ENCODE data around the gene MBTPS1.

The MBTPS1 gene

GRCh38 chr16:84033251-84034195, 83.2 kb downstream of the MBTPS1 start:
- CTCF ChIA-PET = no interaction called here
- no peak for DNase-seq
- Mint-ChIP-seq H3K27ac (no peak overlapping the region), H3K4me1 (peaks cover 14% of the 10 kb centered on the region), H3K36me3 (no peaks in the 10 kb centered on the region), H3K27me3 (peaks cover 36% of the 10 kb centered on the region), H3K9me3 (peaks cover 7% of the 10 kb centered on the region), H3K4me3 (no peak overlapping the region)

DNA sequence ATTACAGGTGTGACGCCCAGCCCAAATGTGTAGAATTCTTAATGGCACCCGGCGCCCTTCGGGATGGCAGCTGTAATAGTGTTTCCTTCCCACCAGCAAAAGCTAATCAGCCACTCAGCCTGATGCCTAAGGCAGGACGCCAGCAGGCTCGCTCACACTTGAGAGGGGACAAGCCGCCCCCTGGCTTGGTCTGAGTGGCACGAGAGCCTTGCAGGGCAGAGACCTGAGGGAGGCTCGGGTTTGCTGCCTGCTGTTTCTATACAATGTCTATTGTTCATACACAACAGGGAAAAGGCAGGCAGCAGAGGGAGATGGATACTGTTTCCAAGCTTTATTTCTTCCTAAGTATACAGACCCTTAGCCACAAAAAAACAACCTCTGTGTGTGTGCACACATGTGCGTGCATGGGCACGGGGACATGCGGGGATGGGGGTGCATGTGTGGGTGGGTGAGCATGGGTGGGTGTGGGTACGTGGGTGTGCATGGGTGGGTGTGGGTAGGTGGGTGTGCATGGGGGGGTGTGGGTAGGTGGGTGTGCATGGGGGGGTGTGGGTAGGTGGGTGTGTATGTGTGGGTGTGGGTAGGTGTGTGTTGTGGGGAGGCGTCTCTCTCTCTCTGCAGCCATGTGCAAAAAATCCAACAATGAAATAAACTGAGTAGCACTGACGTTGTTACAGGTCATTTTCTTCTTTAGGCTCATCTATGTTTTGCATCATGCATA, 84.1 kb downstream of the MBTPS1 start:
- no peaks in the 10 kb centered on the region for H3K36me3 Mint-ChIP-seq
- no peak overlapping the region for H3K27ac Mint-ChIP-seq

GRCh38 chr16:84031556-84031955, 85.2 kb downstream of the MBTPS1 start:
- Mint-ChIP-seq H3K27ac (no peak overlapping the region), H3K4me3 (no peak overlapping the region), H3K36me3 (no peaks in the 10 kb centered on the region), H3K4me1 (peaks cover 14% of the 10 kb centered on the region), H3K27me3 (peaks cover 44% of the 10 kb centered on the region), H3K9me3 (peaks cover 7% of the 10 kb centered on the region)
- no peak for DNase-seq
- CTCF ChIA-PET = no interaction called here

More for the DNA sequence above, 84.1 kb downstream of the MBTPS1 start:
- Mint-ChIP-seq H3K27me3 (peaks cover 42% of the 10 kb centered on the region), H3K4me1 (peaks cover 14% of the 10 kb centered on the region), H3K4me3 (no peak overlapping the region), H3K9me3 (peaks cover 7% of the 10 kb centered on the region)
- CTCF ChIA-PET = no interaction called here
- DNase-seq = no peak

GRCh38 chr16:84029297-84030047, 87.3 kb downstream of the MBTPS1 start:
- Mint-ChIP-seq H3K4me1 (peaks cover 14% of the 10 kb centered on the region), H3K9me3 (no peaks in the 10 kb centered on the region), H3K36me3 (no peaks in the 10 kb centered on the region), H3K4me3 (no peak overlapping the region), H3K27me3 (peaks cover 40% of the 10 kb centered on the region), H3K27ac (no peak overlapping the region)
- CTCF ChIA-PET = no interaction called here
- DNase-seq = no peak

- H3K27me3 Mint-ChIP-seq = peaks cover 40% of the 10 kb centered on the region
- H3K27ac Mint-ChIP-seq = no peak overlapping the region
- no peak overlapping the region for H3K4me3 Mint-ChIP-seq
- H3K4me1 Mint-ChIP-seq = peaks cover 14% of the 10 kb centered on the region
- CTCF ChIA-PET = no interaction called here
- no peak for DNase-seq
- no peaks in the 10 kb centered on the region for H3K9me3 Mint-ChIP-seq
- no peaks in the 10 kb centered on the region for H3K36me3 Mint-ChIP-seq
These were observed 89.1 kb downstream of the MBTPS1 start for GRCh38 chr16:84027625-84028024.

GRCh38 chr16:84026606-84027005, 90.1 kb downstream of the MBTPS1 start:
- CTCF ChIA-PET = no interaction called here
- no peaks in the 10 kb centered on the region for H3K36me3 Mint-ChIP-seq
- DNase-seq = no peak
- peaks cover 47% of the 10 kb centered on the region for H3K27me3 Mint-ChIP-seq
- peaks cover 3% of the 10 kb centered on the region for H3K9me3 Mint-ChIP-seq
- H3K4me3 Mint-ChIP-seq = no peak overlapping the region
- no peak overlapping the region for H3K27ac Mint-ChIP-seq
- H3K4me1 Mint-ChIP-seq = peaks cover 14% of the 10 kb centered on the region

DNA sequence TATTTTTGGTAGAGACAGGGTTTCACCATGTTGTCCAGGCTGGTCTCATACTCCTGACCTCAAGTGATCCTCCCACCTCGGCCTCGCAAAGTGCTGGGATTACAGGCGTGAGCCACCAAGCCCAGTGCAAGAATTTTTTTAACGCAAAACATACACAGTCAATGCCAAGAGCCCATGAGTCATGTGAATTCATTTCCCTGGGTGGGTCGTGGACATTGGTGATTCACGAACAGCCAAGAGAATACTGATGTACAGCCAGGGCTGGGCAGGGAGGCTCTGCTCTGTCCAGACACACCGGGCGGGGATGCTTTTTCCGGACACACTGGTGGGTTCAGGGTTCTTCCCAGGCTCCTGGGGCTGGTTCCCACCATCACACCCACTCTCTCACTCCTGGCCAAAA, 91.9 kb downstream of the MBTPS1 start:
- Mint-ChIP-seq H3K36me3 (no peaks in the 10 kb centered on the region), H3K27ac (no peak overlapping the region), H3K4me3 (no peak overlapping the region), H3K9me3 (peaks cover 7% of the 10 kb centered on the region), H3K27me3 (peaks cover 42% of the 10 kb centered on the region), H3K4me1 (peaks cover 7% of the 10 kb centered on the region)
- no peak for DNase-seq
- CTCF ChIA-PET = interaction anchor here (1.0 kb wide), 1 partner anchor 11 kb away, joined by 3 read pairs; no protein-coding TSS in a partner anchor

DNA sequence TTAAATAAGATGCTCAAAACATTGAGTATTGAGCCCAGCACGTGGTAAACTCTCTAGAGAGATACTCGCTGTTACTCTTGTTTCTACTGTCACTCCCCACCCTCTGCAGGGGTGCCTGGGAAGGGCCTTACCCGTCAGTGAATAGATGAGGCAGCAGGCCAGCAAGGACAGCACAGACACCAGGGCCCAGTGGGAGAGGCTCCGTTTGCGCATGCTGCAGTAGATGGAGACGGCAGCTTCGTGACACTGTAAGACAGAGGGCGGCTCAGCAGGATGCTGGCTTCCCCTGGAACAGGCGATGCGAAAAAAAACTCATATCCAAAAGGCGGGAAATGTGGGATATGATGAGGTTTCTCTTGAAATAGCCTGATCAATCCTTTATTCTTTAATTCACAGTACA, 94.1 kb downstream of the MBTPS1 start:
- DNase-seq = no peak
- CTCF ChIA-PET = no interaction called here
- H3K9me3 Mint-ChIP-seq = peaks cover 13% of the 10 kb centered on the region
- H3K27me3 Mint-ChIP-seq = peaks cover 27% of the 10 kb centered on the region
- no peak overlapping the region for H3K27ac Mint-ChIP-seq
- no peaks in the 10 kb centered on the region for H3K36me3 Mint-ChIP-seq
- no peak overlapping the region for H3K4me3 Mint-ChIP-seq
- no peaks in the 10 kb centered on the region for H3K4me1 Mint-ChIP-seq

DNA sequence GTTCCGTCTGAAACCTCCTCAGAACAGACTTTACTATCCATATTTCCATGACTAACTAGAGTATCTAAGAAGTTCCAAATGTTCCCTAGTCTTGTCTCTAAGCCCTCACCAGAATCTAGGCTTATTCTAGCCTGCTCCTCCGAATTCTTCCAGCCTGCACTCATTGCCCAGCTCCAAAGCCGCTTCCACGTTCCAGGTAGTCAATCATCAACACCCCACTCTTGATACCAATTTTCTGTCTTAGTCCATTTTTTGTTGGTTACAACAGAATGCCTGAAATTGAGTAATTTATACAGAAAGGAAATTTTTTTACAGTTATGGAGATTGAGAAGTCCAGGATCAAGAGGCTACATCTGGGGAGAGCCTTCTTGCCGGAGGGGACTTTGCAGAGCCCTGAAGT, 95.3 kb downstream of the MBTPS1 start:
- CTCF ChIA-PET = no interaction called here
- Mint-ChIP-seq H3K9me3 (peaks cover 13% of the 10 kb centered on the region), H3K27me3 (peaks cover 30% of the 10 kb centered on the region), H3K36me3 (no peaks in the 10 kb centered on the region), H3K4me3 (no peak overlapping the region), H3K27ac (no peak overlapping the region), H3K4me1 (no peaks in the 10 kb centered on the region)
- DNase-seq = no peak

- Mint-ChIP-seq H3K36me3 (no peaks in the 10 kb centered on the region), H3K9me3 (peaks cover 13% of the 10 kb centered on the region), H3K27me3 (peaks cover 30% of the 10 kb centered on the region), H3K4me1 (no peaks in the 10 kb centered on the region), H3K4me3 (no peak overlapping the region), H3K27ac (no peak overlapping the region)
- CTCF ChIA-PET = no interaction called here
- DNase-seq = no peak
These were observed 96.4 kb downstream of the MBTPS1 start for GRCh38 chr16:84020353-84020752.

GRCh38 chr16:84018710-84019109, 98.0 kb downstream of the MBTPS1 start:
- H3K4me1 Mint-ChIP-seq = peaks cover 12% of the 10 kb centered on the region
- H3K9me3 Mint-ChIP-seq = peaks cover 13% of the 10 kb centered on the region
- H3K36me3 Mint-ChIP-seq = no peaks in the 10 kb centered on the region
- DNase-seq = no peak
- H3K27ac Mint-ChIP-seq = no peak overlapping the region
- CTCF ChIA-PET = no interaction called here
- no peak overlapping the region for H3K4me3 Mint-ChIP-seq
- peaks cover 33% of the 10 kb centered on the region for H3K27me3 Mint-ChIP-seq

DNA sequence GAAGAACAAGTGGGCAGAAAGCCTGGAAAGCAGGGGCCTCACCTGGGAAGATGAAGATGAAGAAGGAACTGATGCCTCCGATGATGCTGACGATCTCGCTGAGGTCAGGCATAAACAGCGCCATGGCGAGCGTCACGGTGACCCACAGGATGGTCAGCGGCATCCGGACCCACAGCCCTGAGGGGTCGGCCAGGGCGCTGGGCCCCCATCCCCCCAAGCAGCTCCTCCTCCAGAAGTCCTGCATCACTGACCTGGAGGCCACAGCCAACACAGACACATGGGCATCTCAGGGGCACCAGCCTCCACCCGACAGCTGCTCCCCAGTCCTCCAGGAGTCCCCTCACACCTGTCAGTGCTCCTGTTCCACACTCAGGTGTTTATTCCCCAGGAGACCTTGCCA, 100.3 kb downstream of the MBTPS1 start:
- Mint-ChIP-seq H3K9me3 (peaks cover 9% of the 10 kb centered on the region), H3K4me3 (no peak overlapping the region), H3K36me3 (no peaks in the 10 kb centered on the region), H3K27me3 (peaks cover 25% of the 10 kb centered on the region), H3K4me1 (peaks cover 12% of the 10 kb centered on the region), H3K27ac (no peak overlapping the region)
- no peak for DNase-seq
- CTCF ChIA-PET = no interaction called here

- CTCF ChIA-PET = interaction anchor here (0.7 kb wide), 1 partner anchor 171 kb away, joined by 3 read pairs; the partner anchor contains the start of gene TAF1C
- H3K36me3 Mint-ChIP-seq = no peaks in the 10 kb centered on the region
These were observed 101.3 kb downstream of the MBTPS1 start for GRCh38 chr16:84015399-84015798.

More at GRCh38 chr16:84015399-84015798, 101.3 kb downstream of the MBTPS1 start:
- H3K27me3 Mint-ChIP-seq = peaks cover 24% of the 10 kb centered on the region
- no peak for DNase-seq
- no peak overlapping the region for H3K4me3 Mint-ChIP-seq
- H3K4me1 Mint-ChIP-seq = peaks cover 12% of the 10 kb centered on the region
- peaks cover 5% of the 10 kb centered on the region for H3K9me3 Mint-ChIP-seq
- no peak overlapping the region for H3K27ac Mint-ChIP-seq

Data from activated naive CD4-positive, alpha-beta T cell treated with anti-CD3 and anti-CD28 coated beads, Interleukin-2, amount 10 ng/mL, durations not matched to agents 7 days and 5 days (primary cell).